ENCODE measurements around the gene ALPK3.

DNA sequence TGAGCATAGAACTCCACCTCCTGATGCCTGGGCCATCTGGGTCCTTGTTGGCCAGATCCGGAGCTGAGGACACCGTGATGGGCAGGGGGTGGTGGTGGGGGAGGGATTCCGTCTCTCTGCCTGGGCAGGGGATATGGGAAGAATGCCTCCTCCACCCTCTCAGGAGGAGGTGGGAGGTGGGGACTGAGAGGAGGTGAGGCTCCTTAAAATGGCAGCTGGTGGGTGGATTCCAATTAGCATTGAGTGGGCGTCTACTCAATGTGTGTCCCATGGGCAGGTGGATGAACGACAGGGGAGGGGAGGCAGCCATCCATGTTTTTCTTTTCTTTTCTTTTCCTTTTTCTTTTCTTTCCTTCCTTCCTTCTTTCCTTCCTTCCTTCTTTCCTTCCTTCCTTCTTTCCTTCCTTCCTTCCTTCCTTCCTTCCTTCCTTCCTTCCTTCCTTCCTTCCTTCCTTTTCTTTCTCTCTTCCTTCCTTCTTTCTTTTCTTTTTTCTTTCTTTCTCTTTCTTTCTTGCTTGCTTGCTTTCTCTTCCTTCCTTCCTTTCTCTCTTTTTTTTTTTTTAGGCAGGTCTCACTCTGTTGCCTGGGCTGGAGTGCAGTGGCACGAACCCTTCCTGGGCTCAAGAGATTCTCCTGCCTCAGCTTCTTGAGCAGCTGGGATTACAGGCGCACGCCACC is 72.3 kb downstream of the ALPK3 start:
- TF ChIP-seq, protein P1, sequence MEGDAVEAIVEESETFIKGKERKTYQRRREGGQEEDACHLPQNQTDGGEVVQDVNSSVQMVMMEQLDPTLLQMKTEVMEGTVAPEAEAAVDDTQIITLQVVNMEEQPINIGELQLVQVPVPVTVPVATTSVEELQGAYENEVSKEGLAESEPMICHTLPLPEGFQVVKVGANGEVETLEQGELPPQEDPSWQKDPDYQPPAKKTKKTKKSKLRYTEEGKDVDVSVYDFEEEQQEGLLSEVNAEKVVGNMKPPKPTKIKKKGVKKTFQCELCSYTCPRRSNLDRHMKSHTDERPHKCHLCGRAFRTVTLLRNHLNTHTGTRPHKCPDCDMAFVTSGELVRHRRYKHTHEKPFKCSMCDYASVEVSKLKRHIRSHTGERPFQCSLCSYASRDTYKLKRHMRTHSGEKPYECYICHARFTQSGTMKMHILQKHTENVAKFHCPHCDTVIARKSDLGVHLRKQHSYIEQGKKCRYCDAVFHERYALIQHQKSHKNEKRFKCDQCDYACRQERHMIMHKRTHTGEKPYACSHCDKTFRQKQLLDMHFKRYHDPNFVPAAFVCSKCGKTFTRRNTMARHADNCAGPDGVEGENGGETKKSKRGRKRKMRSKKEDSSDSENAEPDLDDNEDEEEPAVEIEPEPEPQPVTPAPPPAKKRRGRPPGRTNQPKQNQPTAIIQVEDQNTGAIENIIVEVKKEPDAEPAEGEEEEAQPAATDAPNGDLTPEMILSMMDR (optimal IDR thresholded peaks at IDR 0.05 in 1 of 3, IDR thresholded peaks at IDR 0.05 in 1 of 3, conservative IDR thresholded peaks at IDR 0.05 in 1 of 3; ENCODE audit: extremely low read depth in 1 of 3, insufficient read depth in 2 of 3, low read length in 3 of 3) = no peak
- TF ChIP-seq EZH2 (IDR thresholded peaks at IDR 0.05; ENCODE audit: low read length) = no peak
